Fibroblast of pulmonary artery (primary cell): ENCODE data around the gene CHMP4A.

Source experiments
- DNase-seq: peaks from one replicate; pipeline ENCODE4 v3.0.0-alpha.2; 2010; ENCODE audit warnings: low read depth
- H3K4me3 ChIP-seq: replicated peaks from 2 replicates; pipeline ENCODE4 v1.5.1; 2011; ENCODE audit warnings: low read depth, mild to moderate bottlenecking, control low read depth, low read length, moderate library complexity
- TF ChIP-seq, protein P1 (sequence below): IDR thresholded peaks from 2 replicates; pipeline ENCODE4 v1.5.1; 2011; ENCODE audit warnings: mild to moderate bottlenecking, control low read depth, low read length, inconsistent platforms; ENCODE audit errors: missing control alignments

The CHMP4A gene

DNA sequence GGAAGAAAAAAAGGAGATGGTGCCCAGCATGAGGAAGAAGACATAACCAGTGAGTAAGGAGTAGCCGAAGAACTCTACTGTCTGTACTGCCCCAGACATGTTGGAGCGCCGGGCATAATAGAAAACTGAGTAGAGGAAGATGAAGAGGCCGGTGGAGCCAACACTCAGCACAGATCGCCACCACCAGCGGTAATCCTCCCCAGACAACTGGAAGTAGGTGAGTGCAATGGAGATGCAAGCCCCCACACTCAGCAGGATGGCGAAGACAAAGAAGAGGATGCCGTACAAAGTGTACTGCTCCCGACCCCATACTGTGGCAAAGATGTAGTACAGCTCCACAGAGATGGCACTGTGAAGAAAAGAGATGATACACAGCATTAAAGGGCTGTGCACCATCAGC is 23.8 kb downstream of the CHMP4A start:
- H3K4me3 ChIP-seq: no peak overlapping the region
- TF ChIP-seq, protein P1, sequence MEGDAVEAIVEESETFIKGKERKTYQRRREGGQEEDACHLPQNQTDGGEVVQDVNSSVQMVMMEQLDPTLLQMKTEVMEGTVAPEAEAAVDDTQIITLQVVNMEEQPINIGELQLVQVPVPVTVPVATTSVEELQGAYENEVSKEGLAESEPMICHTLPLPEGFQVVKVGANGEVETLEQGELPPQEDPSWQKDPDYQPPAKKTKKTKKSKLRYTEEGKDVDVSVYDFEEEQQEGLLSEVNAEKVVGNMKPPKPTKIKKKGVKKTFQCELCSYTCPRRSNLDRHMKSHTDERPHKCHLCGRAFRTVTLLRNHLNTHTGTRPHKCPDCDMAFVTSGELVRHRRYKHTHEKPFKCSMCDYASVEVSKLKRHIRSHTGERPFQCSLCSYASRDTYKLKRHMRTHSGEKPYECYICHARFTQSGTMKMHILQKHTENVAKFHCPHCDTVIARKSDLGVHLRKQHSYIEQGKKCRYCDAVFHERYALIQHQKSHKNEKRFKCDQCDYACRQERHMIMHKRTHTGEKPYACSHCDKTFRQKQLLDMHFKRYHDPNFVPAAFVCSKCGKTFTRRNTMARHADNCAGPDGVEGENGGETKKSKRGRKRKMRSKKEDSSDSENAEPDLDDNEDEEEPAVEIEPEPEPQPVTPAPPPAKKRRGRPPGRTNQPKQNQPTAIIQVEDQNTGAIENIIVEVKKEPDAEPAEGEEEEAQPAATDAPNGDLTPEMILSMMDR: no peak
- DNase-seq: no peak

DNA sequence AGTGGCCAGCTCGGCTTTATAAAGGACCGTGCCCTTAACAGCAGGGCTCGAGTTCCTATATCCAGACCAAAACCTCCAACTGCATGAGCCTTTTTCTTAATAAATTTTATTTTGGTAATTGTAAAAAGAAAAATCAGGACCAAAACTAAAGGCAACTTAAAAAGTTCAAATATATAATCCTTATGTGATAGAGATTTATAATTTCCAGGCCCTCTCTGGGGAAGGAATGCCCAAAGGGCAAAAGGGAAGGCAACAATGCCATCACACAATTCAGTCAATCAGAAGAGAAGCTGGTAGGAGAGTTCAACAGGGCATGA is 24.3 kb downstream of the CHMP4A start:
- H3K4me3 ChIP-seq: peak overlapping the region; percentile 80
- no peak for DNase-seq
- TF ChIP-seq, protein P1: no peak

DNA sequence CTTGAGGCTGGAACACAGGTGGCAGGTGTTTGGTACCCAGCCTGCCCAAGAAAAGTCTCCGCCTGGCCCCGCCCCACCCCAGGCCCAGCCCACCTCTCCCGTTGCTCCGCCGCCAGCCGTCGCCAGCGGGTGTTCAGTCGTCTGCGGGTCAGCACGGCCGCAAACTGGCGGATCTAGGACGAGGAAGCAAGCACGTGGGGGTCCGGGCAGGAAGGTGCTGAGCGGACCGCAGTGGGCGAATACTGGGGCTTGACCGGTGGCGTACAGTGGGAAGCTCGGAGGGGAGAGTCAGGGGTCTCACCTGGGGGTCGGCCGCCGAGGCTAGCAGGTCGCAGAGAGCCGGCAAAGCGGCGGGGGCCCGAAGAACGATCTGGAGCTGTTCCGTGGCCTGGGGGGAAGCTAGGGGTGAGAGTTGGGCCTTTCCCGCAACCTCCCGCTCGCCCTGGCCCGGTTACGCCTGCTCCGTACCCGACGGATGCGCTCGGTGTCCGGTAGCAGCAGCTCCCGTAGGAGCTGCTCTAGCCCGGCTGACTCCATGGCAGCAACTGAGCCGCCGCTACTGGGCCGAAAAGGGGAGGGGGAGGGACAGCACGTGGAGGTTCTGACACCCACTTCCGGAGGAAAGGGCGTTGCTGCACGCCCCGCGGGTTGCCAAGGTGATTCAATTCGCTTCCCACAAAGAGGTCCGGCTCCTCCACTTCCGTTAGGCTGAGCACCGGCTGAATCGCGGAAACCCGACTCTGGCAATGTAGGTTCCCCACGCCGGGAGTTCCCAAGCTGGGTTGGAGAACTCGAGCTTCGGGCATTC is 24.8 kb downstream of the CHMP4A start, which contains the start of gene IPO4:
Gene IPO4 (minus strand): TSS at position 566 of the 808 bp plus-strand sequence. CDS start 29 bp downstream, at position 537.
- TF ChIP-seq, protein P1: no peak
- peak; percentile 99 for DNase-seq

DNA sequence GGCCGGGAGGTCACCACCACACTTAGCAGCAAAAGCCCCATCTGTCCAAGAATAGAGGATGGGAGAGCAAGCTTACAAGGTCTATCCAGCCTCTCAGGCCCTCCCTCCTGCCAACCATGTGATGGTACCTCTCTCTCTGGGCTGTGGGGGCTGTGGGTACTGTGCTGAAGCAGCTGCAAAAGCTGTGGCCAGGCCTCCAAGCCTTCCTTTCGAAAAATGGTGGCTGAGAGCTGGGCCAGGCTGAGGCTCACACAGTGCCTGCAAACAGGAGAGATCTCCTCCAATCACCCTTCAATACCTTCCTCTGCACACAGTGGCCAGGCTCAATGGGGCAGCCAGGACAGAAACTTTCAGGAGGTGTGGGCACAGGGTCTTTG is 25.8 kb downstream of the CHMP4A start:
- TF ChIP-seq, protein P1: no peak
- no peak for DNase-seq
- H3K4me3 ChIP-seq: peak overlapping the region; percentile 80

More for the DNA sequence above, 24.8 kb downstream of the CHMP4A start, which contains the start of gene IPO4:
- peak within 1 kb of the TSS; percentile 80 for H3K4me3 ChIP-seq

DNA sequence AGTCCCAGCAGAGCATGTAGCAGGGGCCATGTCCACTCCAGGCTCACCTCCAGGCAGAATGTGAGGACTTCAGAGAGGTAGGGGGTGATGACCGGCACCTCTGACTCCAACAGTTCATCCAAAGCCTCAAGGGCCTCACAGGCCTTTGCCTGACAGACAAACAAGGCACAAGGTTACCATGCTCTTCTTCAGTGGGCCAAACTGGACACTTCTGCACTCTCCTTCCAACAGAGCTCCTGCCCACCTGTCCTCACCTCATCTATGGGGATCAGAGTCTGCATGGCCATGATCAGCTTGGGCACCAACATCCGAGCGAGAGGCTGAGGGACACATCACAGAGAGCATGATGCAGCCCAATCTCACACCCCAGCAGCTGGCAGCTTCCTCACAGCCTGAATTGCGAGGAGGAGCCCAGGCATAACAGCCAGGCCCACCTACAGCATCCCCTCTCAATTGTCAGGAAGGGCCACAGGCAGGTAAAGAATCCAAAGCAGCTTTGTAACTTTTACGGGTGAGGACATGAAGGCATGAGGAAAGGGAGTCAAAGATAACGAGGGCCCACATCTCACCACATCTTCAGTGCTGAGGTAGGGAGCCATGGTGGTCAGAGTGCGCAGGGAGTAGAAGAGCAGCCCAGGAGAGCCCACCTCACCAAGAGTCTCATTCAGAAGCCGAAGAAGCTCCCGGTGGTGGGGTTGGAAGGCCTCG is 26.3 kb downstream of the CHMP4A start:
- H3K4me3 ChIP-seq: no peak overlapping the region
- TF ChIP-seq, protein P1: no peak

DNA sequence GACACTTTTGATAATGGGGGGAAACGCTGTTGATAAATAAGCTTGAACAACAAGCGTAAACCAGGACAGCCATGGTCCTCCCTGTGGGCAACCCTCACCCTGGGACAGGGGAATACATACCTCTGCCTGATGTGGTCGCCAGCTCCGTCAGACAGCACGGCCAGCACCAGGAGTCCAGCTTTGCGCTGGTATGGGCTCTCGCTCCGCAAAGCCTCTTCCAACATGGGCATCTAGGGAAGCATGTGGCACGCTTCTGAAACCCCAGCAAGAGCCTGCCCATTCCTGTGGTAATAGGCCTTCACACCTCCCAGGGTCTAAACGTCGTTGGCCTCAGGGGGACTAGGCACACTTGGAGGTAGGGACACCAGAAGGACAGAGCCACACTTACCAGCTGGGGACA is 27.5 kb downstream of the CHMP4A start:
- TF ChIP-seq, protein P1: no peak
- no peak for DNase-seq
- H3K4me3 ChIP-seq: no peak overlapping the region

More for the DNA sequence above, 26.3 kb downstream of the CHMP4A start:
- no peak for DNase-seq

DNA sequence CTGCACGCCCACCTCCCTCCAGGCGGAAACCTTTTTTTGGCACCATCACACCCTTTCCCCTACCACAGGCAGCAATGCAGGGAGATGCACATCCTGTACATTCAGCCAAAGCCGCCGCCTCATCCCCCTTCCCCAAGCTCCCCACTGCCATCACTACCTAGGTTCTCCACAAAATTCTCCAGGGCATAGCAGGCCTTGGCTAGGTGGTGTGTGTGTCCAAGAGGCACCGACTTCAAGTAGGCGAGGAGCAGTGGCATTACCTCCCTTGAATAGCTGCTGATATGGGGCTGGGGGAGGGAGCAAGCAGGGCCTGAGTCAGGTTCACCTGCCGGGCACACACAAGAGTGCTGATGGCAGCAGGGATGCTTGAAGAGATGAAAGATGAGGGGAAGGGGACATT is 28.3 kb downstream of the CHMP4A start:
- H3K4me3 ChIP-seq: no peak overlapping the region
- DNase-seq: no peak
- TF ChIP-seq, protein P1: no peak
